Uterus (tissue), 2 donors: ENCODE results near the gene HDGFL3.

Source experiments
- CTCF ChIP-seq, 4 experiments: fragments of 200-600 bp in 2 of 4; fragments of 450-650 bp in 2 of 4; sonication (generic) in 2 of 4; IDR thresholded peaks; one replicate each; pipeline ENCODE4 v1.5.1; 2016 to 2019; ENCODE audit warnings: antibody characterized with exemption in 4 of 4, mild to moderate bottlenecking in 2 of 4, moderate library complexity in 1 of 4
- POLR2A ChIP-seq, 2 donors: fragments of 450-650 bp; IDR thresholded peaks; one replicate each; pipeline ENCODE4 v1.6.1; 2016; ENCODE audit warnings: antibody characterized with exemption in 2 of 2, mild to moderate bottlenecking in 1 of 2, moderate library complexity in 1 of 2

GRCh38 chr15:83144771-83145170, 62.9 kb downstream of the HDGFL3 start:
- TF ChIP-seq CTCF (IDR thresholded peaks at IDR 0.05) (no peak), POLR2A (IDR thresholded peaks at IDR 0.05) (no peak)
